GM12878 (cell line): Measurements from ENCODE around the gene MICAL3. TPM values are rescaled to one million over a fixed set of nuclear protein-coding genes. Genes with fewer than 3 reads are reported as not detected.

ENCODE experiments used
- ATAC-seq: fragments of 200-7000 bp; cut with Tn5 transposase; 3 replicates; pipeline ENCODE4 v1.9.1; 2020; ENCODE audit warnings: mild to moderate bottlenecking, moderate library complexity
- BruUV-seq: library from RNA; stranded (reverse); fragments of 400-500 nt; replicated peaks from 2 replicates; lab custom pipeline; 2021; lab: Mats Ljungman, UMichigan
- CTCF ChIA-PET: fragments of 300-600 bp; sonication (Branson Sonifier 250); formaldehyde crosslinking; extraction: SDS; loops from one replicate; lab custom pipeline; 2021; ENCODE audit warnings: inconsistent platforms; lab: Yijun Ruan, JAX
- POLR2A ChIA-PET: fragments of 350-600 bp; formaldehyde crosslinking; extraction: SDS; loops from one replicate; lab custom pipeline; 2021; ENCODE audit warnings: inconsistent platforms; lab: Charles Lee
- RAD21 ChIA-PET: fragments of 300-600 bp; sonication (Branson Sonifier 250); formaldehyde crosslinking; loops from one replicate; lab custom pipeline; 2023; ENCODE audit warnings: antibody characterized with exemption; ENCODE audit not compliant: unreplicated experiment; lab: Charles Lee
- SMC1A ChIA-PET: fragments of 300-600 bp; sonication (Branson Sonifier 250); formaldehyde crosslinking; loops from one replicate; lab custom pipeline; 2023; ENCODE audit not compliant: unreplicated experiment, uncharacterized antibody; lab: Charles Lee
- DNase-seq: peaks from one replicate; pipeline ENCODE4 v3.0.0-alpha.2; 2011; ENCODE audit warnings: low read depth, low spot score
- FAIRE-seq: peaks from 3 replicates; lab custom pipeline; 2011; peaks lifted over from hg19 to GRCh38; lab: Jason Lieb, UNC
- H2AFZ ChIP-seq: 2 replicates; pipeline ENCODE4 v1.6.0; 2011; ENCODE audit warnings: low read depth, low read length, control low read depth; ENCODE audit not compliant: control insufficient read depth
- H3K27ac ChIP-seq: 2 replicates; pipeline ENCODE4 v1.5.1; 2011; ENCODE audit warnings: control low read depth; ENCODE audit not compliant: control insufficient read depth, insufficient read depth
- H3K27me3 ChIP-seq, 2 experiments: replicated peaks in 1 of 2; 2 replicates each; pipeline versions ENCODE4 v1.6.0 to v1.6.1; 2011; ENCODE audit warnings: low read length in 1 of 2; ENCODE audit not compliant: control insufficient read depth in 2 of 2, insufficient read depth in 2 of 2
- H3K36me3 ChIP-seq, 2 experiments: 2 replicates each; pipeline ENCODE4 v1.5.1; 2011; ENCODE audit warnings: low read length in 1 of 2; ENCODE audit not compliant: control insufficient read depth in 2 of 2, insufficient read depth in 2 of 2
- H3K4me1 ChIP-seq: 2 replicates; pipeline ENCODE4 v1.6.1; 2011; ENCODE audit warnings: mild to moderate bottlenecking, low read length, moderate library complexity, mixed read lengths; ENCODE audit not compliant: control insufficient read depth, insufficient read depth
- H3K4me2 ChIP-seq: 2 replicates; pipeline ENCODE4 v1.6.0; 2011; ENCODE audit warnings: control low read depth; ENCODE audit not compliant: control insufficient read depth, insufficient read depth
- H3K4me3 ChIP-seq: fragments of 200-600 bp; sonication (generic); 2 replicates; pipeline ENCODE4 v1.5.1; 2016
- H3K79me2 ChIP-seq: 2 replicates; pipeline ENCODE4 v1.6.0; 2011; ENCODE audit warnings: low read length; ENCODE audit not compliant: control insufficient read depth, insufficient read depth
- H3K9ac ChIP-seq: 2 replicates; pipeline ENCODE4 v1.8.0; 2011; ENCODE audit warnings: low read length, control low read depth, mixed read lengths; ENCODE audit not compliant: control insufficient read depth, insufficient read depth
- H3K9me3 ChIP-seq: replicated peaks from 3 replicates; pipeline ENCODE4 v1.5.1; 2011; ENCODE audit warnings: mild to moderate bottlenecking, low read length; ENCODE audit not compliant: control insufficient read depth, insufficient read depth
- H4K20me1 ChIP-seq: 2 replicates; pipeline ENCODE4 v1.6.0; 2011; ENCODE audit not compliant: control insufficient read depth, insufficient read depth
- ATF3 ChIP-seq: IDR thresholded peaks from 2 replicates; pipeline ENCODE4 v1.6.1; 2011; ENCODE audit warnings: low read depth, mild to moderate bottlenecking, low read length, moderate library complexity, borderline replicate concordance; ENCODE audit errors: extremely low read depth
- ATF7 ChIP-seq: fragments of 450-650 bp; IDR thresholded peaks from 2 replicates; pipeline ENCODE4 v1.6.1; 2016; ENCODE audit warnings: low read depth, mild to moderate bottlenecking
- EP300 ChIP-seq, 2 experiments: fragments of 150-350 bp in 1 of 2; IDR thresholded peaks; 2 replicates each; pipeline ENCODE4 v1.6.1; 2011 to 2012; ENCODE audit warnings: low read depth in 2 of 2, low read length in 2 of 2, borderline replicate concordance in 1 of 2, improper control_type of control experiment in 1 of 2, inconsistent platforms in 1 of 2; ENCODE audit not compliant: control insufficient read depth in 1 of 2
- GABPA ChIP-seq: IDR thresholded peaks from 2 replicates; pipeline ENCODE4 v1.6.1; 2014; ENCODE audit warnings: antibody characterized with exemption, low read depth, mild to moderate bottlenecking, inconsistent platforms
- IRF4 ChIP-seq: IDR thresholded peaks from 2 replicates; pipeline ENCODE4 v1.6.1; 2011; ENCODE audit warnings: low read depth, low read length
- KLF5 ChIP-seq: fragments of 450-650 bp; IDR thresholded peaks from 2 replicates; pipeline ENCODE4 v1.6.1; 2014; ENCODE audit warnings: mild to moderate bottlenecking; ENCODE audit not compliant: partially characterized antibody
- MXI1 ChIP-seq: fragments of 150-350 bp; IDR thresholded peaks from 2 replicates; pipeline ENCODE4 v1.6.1; 2011; ENCODE audit warnings: low read depth, mild to moderate bottlenecking, inconsistent platforms, low read length, improper control_type of control experiment
- NR2F1 ChIP-seq: fragments of 450-650 bp; conservative IDR thresholded peaks from 2 replicates; pipeline ENCODE4 v1.6.1; 2017; ENCODE audit warnings: mild to moderate bottlenecking
- REST ChIP-seq: IDR thresholded peaks from 2 replicates; pipeline ENCODE4 v1.6.1; 2012; ENCODE audit warnings: mild to moderate bottlenecking, low read depth, low read length
- SMC3 ChIP-seq: IDR thresholded peaks from 2 replicates; pipeline ENCODE4 v1.6.1; 2011; ENCODE audit warnings: low read length, improper control_type of control experiment, borderline replicate concordance
- SP1 ChIP-seq: IDR thresholded peaks from one replicate; pipeline ENCODE4 v1.6.1; 2011; ENCODE audit warnings: low read depth, low read length
- ZBTB11 ChIP-seq: fragments of 450-650 bp; formaldehyde crosslinking; IDR thresholded peaks from 2 replicates; pipeline ENCODE4 v1.5.0; 2022; ENCODE audit warnings: mild to moderate bottlenecking, missing genetic modification characterization
- in situ Hi-C: fragments of 300-500 bp; cut with MboI; formaldehyde crosslinking; loops from 9 replicates; pipeline ENCODE4 v1.14.3; 2018; ENCODE audit warnings: mixed read lengths
- intact Hi-C: fragments of 100-400 bp; cut with micrococcal nuclease; formaldehyde crosslinking; loops from one replicate; pipeline ENCODE4 v1.14.2; 2022; ENCODE audit not compliant: unreplicated experiment
- polyA plus RNA-seq, 11 experiments: library from polyadenylated mRNA; depleted of rRNA in 4 of 11; unstranded in 6 of 11; stranded (reverse) in 5 of 11; fragments of >200 nt; fragmentation: Nextera tagmentation in 4 of 11; fragmentation: Illumina TruSeq in 1 of 11; extraction: Ambion mirVana in 4 of 11; extraction: Trizol in 1 of 11; gene quantifications; 1 replicate in 1 of 11; 2 replicates in 10 of 11; pipeline versions ENCODE4 v1.2.1 to v1.2.3, GENCODE V29; 2011 to 2016; ENCODE audit warnings: inconsistent platforms in 2 of 11, missing spikeins in 2 of 11, low read depth in 1 of 11
- total RNA-seq, 4 experiments: library from RNA; depleted of rRNA in 3 of 4; stranded (reverse); fragments of >200 nt in 3 of 4; fragmentation: Illumina TruSeq in 1 of 4; extraction: Trizol in 1 of 4; gene quantifications; 2 replicates each; pipeline versions ENCODE4 v1.2.1 to v1.2.3, GENCODE V29; 2013 to 2021

The MICAL3 gene
- total and polyA plus RNA-seq, 10 of the 15 experiments (the other 5 are each of a cell fraction or from before 2014, with no cell fraction given), result 2.6 to 92.2 (median 24.0) TPM

GRCh38 chr22:17928391-17928790 lies 96.0 kb downstream of the MICAL3 start (continued):
- no peak for TF ChIP-seq REST
- TF ChIP-seq ZBTB11 (CRISPR knock-in tag), result no peak
- no peak for TF ChIP-seq GABPA
- TF ChIP-seq ATF7, result no peak
- TF ChIP-seq MXI1, result no peak

- H4K20me1 ChIP-seq, result peaks cover 3% of the 10 kb centered on the region; the same call in 1 of the 2 replicates
- H3K4me1 ChIP-seq, result no peaks in the 10 kb centered on the region; the same call in 1 of the 2 replicates
- FAIRE-seq (no peak), ATAC-seq (no peak), DNase-seq (no peak)
- no peak overlapping the region for H2AFZ ChIP-seq
- intact Hi-C loops, result no loop called here
- ChIA-PET CTCF (no interaction called here), SMC1A (no interaction called here), RAD21 (no interaction called here), POLR2A (no interaction called here)
- H3K27me3 ChIP-seq, result no peaks in the 10 kb centered on the region
- no TSS peak for BruUV-seq
- H3K4me3 ChIP-seq, result no peak overlapping the region
- no peaks in the 10 kb centered on the region; the same call in 2 of the 3 replicates for H3K9me3 ChIP-seq
- H3K4me2 ChIP-seq, result no peak overlapping the region
- peaks cover 0 to 2% of the 10 kb centered on the region in 2 experiments; a peak in 1 of 4 replicates for H3K36me3 ChIP-seq
- no peak overlapping the region for H3K27ac ChIP-seq
- H3K79me2 ChIP-seq, result peaks cover 23% of the 10 kb centered on the region
- in situ Hi-C loops, result no loop called here
- H3K9ac ChIP-seq, result no peak overlapping the region
- TF ChIP-seq ATF7, result no peak
- TF ChIP-seq SMC3, result no peak
- no peak for TF ChIP-seq EP300 (IDR thresholded peaks at IDR 0.05; ENCODE audit: borderline replicate concordance in 1 of 2, control insufficient read depth in 1 of 2, low read depth in 2 of 2, low read length in 2 of 2)
- no peak for TF ChIP-seq KLF5
- no peak for TF ChIP-seq REST
- TF ChIP-seq NR2F1, result no peak
- no peak for TF ChIP-seq IRF4
- TF ChIP-seq ATF3, result no peak
- TF ChIP-seq SP1, result no peak
These were observed 97.3 kb downstream of the MICAL3 start for GRCh38 chr22:17927062-17927461.
